ENCODE data around the gene WNT3A. TPM values are rescaled to one million over a fixed set of nuclear protein-coding genes. Genes with fewer than 3 reads are reported as not detected.

The WNT3A gene
- total RNA-seq, 2 donors from 2014 or later = not detected

DNA sequence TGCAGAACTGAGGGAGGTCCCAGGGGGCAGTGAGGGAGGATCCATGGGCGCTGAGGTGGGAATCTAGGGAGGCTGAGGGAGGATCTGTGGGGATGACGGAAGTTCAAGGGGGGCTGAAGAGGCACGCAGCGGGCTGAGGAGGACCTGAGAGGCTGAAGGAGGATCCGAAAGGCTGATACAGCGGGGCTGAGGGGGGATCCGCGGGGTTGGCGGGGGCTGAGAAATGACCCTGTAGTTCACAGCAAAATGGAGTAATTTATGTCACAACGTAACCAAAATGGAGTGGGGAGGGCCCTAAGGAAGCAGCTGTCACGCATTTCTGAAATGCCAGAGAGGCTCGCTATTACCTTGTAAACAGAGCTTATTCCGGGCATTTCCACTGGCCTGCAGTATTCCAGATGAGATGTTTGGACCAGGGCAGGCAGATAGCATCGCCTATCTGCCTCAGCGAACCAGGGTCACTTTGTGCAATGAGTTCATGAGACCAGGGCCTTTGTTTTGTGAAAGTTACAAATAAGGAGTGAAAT lies 103.2 kb downstream of the WNT3A start:
- Histone ChIP-seq H3K36me3 (peaks cover 10% of the 10 kb centered on the region), H3K4me1 (ENCODE audit: control insufficient read depth in 1 of 2, low read depth in 2 of 2) (peaks cover 10 to 25% of the 10 kb centered on the region in 2 donors), H3K27ac (peak overlapping the region; percentile 76 to 90), H3K4me3 (peak overlapping the region; percentile 93), H3K9me3 (no peaks in the 10 kb centered on the region), H3K27me3 (replicated peaks; ENCODE audit: insufficient read depth) (no peaks in the 10 kb centered on the region)
- no peak for TF ChIP-seq CTCF (IDR thresholded peaks at IDR 0.05)
- DNase-seq (ENCODE audit: low spot score) (no peak), ATAC-seq (ENCODE audit: insufficient number of reproducible peaks, low FRiP score, low read depth) (peak; percentile 15)

DNA sequence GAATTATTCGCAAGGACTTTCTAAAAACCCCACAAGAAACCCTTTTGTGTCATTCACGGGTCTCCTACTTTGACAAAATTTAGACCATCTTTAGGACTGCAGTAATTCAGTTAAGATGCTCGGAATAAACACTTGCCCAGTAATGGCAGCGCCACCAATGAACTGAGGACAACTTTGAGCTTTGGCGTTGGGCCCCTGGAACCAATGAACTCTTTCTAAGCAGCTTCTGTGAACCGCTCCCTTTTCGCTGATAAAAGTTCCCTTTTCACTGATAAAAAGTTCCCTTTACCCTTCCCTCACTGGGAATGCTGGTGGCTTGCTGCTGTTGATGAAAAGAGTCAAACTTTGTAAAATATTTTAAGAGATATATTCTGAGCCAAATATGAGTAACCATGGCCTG lies 103.8 kb downstream of the WNT3A start:
- no peaks in the 10 kb centered on the region for H3K9me3 ChIP-seq
- H3K27me3 ChIP-seq (replicated peaks; ENCODE audit: insufficient read depth) = no peaks in the 10 kb centered on the region
- peaks cover 10% of the 10 kb centered on the region for H3K36me3 ChIP-seq
- H3K27ac ChIP-seq = peak overlapping the region in 1 of 2 donors; percentile 76
- peak overlapping the region; percentile 93 for H3K4me3 ChIP-seq
- H3K4me1 ChIP-seq (ENCODE audit: control insufficient read depth in 1 of 2, low read depth in 2 of 2) = peaks cover 10 to 25% of the 10 kb centered on the region in 2 donors
- DNase-seq (ENCODE audit: low spot score) (no peak), ATAC-seq (ENCODE audit: insufficient number of reproducible peaks, low FRiP score, low read depth) (no peak)
- TF ChIP-seq CTCF (IDR thresholded peaks at IDR 0.05) = no peak

Other genes starting within 250 kb of the WNT3A start
- gene PRSS38, start 191.3 kb upstream of the WNT3A start, total RNA-seq = not detected
- 1 to 10 TPM; 1.2 to 7.9 TPM for gene WNT9A, start 59.1 kb upstream of the WNT3A start, total RNA-seq
- gene ARF1, start 75.7 kb downstream of the WNT3A start, total RNA-seq = 100 to 1,000 TPM; 366 to 375 TPM
- gene C1orf35, start 96.3 kb downstream of the WNT3A start, total RNA-seq = 1 to 10 TPM; 9.1 to 9.7 TPM
- 10 to 100 TPM; 32.4 to 79.3 TPM for gene MRPL55, start 102.3 kb downstream of the WNT3A start, total RNA-seq
- 100 to 1,000 TPM; 252 to 422 TPM for gene GUK1, start 133.3 kb downstream of the WNT3A start, total RNA-seq
- 1 to 10 TPM in 1 of 2 donors, under 1 TPM in 1; 0.95 to 3.6 TPM for gene GJC2, start 142.9 kb downstream of the WNT3A start, total RNA-seq
- 10 to 100 TPM in 1 of 2 donors, 1 to 10 TPM in 1; 3.5 to 12.2 TPM for gene IBA57, start 158.8 kb downstream of the WNT3A start, total RNA-seq
- gene OBSCN, start 201.0 kb downstream of the WNT3A start, total RNA-seq = 10 to 100 TPM; 22.3 to 40.2 TPM